Activated CD8-positive, alpha-beta T cell treated with anti-CD3 and anti-CD28 coated beads, Interleukin-2, amount 10 ng/mL, durations not matched to agents 7 days and 5 days (primary cell): Measurements from ENCODE around the gene HMSD. TPM values are rescaled to one million over a fixed set of nuclear protein-coding genes. Genes with fewer than 3 reads are reported as not detected.

Experiments used
- ATAC-seq: fragments of 150-1000 bp; cut with Tn5 transposase; one replicate; pipeline ENCODE4 v1.10.0; 2021; ENCODE audit warnings: moderate library complexity
- CTCF ChIA-PET: fragments of 350-600 bp; sonication (Branson Sonifier 250); formaldehyde crosslinking; loops from one replicate; lab custom pipeline; 2021; ENCODE audit warnings: antibody characterized with exemption; lab: Charles Lee
- POLR2A ChIA-PET: fragments of 350-600 bp; sonication (Branson Sonifier 250); formaldehyde crosslinking; loops from one replicate; lab custom pipeline; 2021; ENCODE audit warnings: antibody characterized with exemption; lab: Charles Lee
- DNase-seq: peaks from one replicate; pipeline ENCODE4 v3.0.0-alpha.2; 2020
- H3K27ac Mint-ChIP-seq: one replicate; pipeline ENCODE4 v1.8.0; 2021; ENCODE audit warnings: mild to moderate bottlenecking, mixed read lengths
- H3K27me3 Mint-ChIP-seq: one replicate; pipeline ENCODE4 v1.8.0; 2021; ENCODE audit warnings: low read depth, mixed read lengths
- H3K36me3 Mint-ChIP-seq: one replicate; pipeline ENCODE4 v1.8.0; 2021; ENCODE audit warnings: low read depth, mixed read lengths
- H3K4me1 Mint-ChIP-seq: one replicate; pipeline ENCODE4 v1.8.0; 2021; ENCODE audit warnings: low read depth, mixed read lengths
- H3K4me3 Mint-ChIP-seq: one replicate; pipeline ENCODE4 v1.8.0; 2021; ENCODE audit warnings: mild to moderate bottlenecking, mixed read lengths
- H3K9me3 Mint-ChIP-seq: one replicate; pipeline ENCODE4 v1.8.0; 2022; ENCODE audit warnings: mixed read lengths; ENCODE audit not compliant: insufficient read depth
- total RNA-seq, 2 experiments: library from RNA; stranded (reverse); gene quantifications; one replicate each; pipeline ENCODE4 v1.2.3, GENCODE V29; 2021

The HMSD gene
- total RNA-seq, 2 experiments from 2014 or later: 0.26 TPM; not detected in 1

- no peaks in the 10 kb centered on the region for H3K4me1 Mint-ChIP-seq
- no peak overlapping the region for H3K27ac Mint-ChIP-seq
- ATAC-seq (no peak), DNase-seq (no peak)
- ChIA-PET POLR2A (no interaction called here), CTCF (interaction anchor here (2.5 to 4.7 kb wide), 4 partner anchors 14 to 33 kb away, joined by 8 to 50 read pairs (median 26); no protein-coding TSS in a partner anchor)
- H3K36me3 Mint-ChIP-seq: no peaks in the 10 kb centered on the region
- H3K4me3 Mint-ChIP-seq: no peak overlapping the region
- no peaks in the 10 kb centered on the region for H3K9me3 Mint-ChIP-seq
- peaks cover 26% of the 10 kb centered on the region for H3K27me3 Mint-ChIP-seq
Observed at GRCh38 chr18:63961435-63961980, 12.4 kb downstream of the HMSD start.

GRCh38 chr18:63962137-63962536 is 13.0 kb downstream of the HMSD start:
- peaks cover 24% of the 10 kb centered on the region for H3K27me3 Mint-ChIP-seq
- ATAC-seq: no peak
- H3K4me1 Mint-ChIP-seq: no peaks in the 10 kb centered on the region
- H3K27ac Mint-ChIP-seq: no peak overlapping the region
- CTCF ChIA-PET: interaction anchor here (2.3 to 4.7 kb wide), 5 partner anchors 14 to 33 kb away, joined by 8 to 50 read pairs (median 25); no protein-coding TSS in a partner anchor
- POLR2A ChIA-PET: no interaction called here
- DNase-seq: no peak
- H3K36me3 Mint-ChIP-seq: no peaks in the 10 kb centered on the region
- no peaks in the 10 kb centered on the region for H3K9me3 Mint-ChIP-seq
- H3K4me3 Mint-ChIP-seq: no peak overlapping the region

- Mint-ChIP-seq H3K9me3 (no peaks in the 10 kb centered on the region), H3K36me3 (no peaks in the 10 kb centered on the region), H3K4me1 (no peaks in the 10 kb centered on the region), H3K4me3 (no peak overlapping the region), H3K27me3 (peaks cover 20% of the 10 kb centered on the region), H3K27ac (no peak overlapping the region)
- CTCF ChIA-PET: interaction anchor here (0.7 to 4.7 kb wide), 15 partner anchors 9 to 443 kb away, joined by 3 to 50 read pairs (median 7); partner anchors contain the start of genes HMSD and SERPINB2
- peak; percentile 81 for ATAC-seq
- peak; percentile 59 for DNase-seq
- POLR2A ChIA-PET: no interaction called here
Observed at GRCh38 chr18:63963615-63964256, 14.6 kb downstream of the HMSD start.

GRCh38 chr18:63964908-63965307 is 15.8 kb downstream of the HMSD start:
- no peak for DNase-seq
- Mint-ChIP-seq H3K36me3 (no peaks in the 10 kb centered on the region), H3K9me3 (no peaks in the 10 kb centered on the region), H3K4me3 (no peak overlapping the region), H3K4me1 (peaks cover 8% of the 10 kb centered on the region), H3K27ac (no peak overlapping the region), H3K27me3 (peaks cover 18% of the 10 kb centered on the region)
- no peak for ATAC-seq
- ChIA-PET CTCF (interaction anchor here (1.1 to 4.7 kb wide), 7 partner anchors 11 to 59 kb away, joined by 3 to 50 read pairs (median 25); partner anchors contain the start of gene HMSD), POLR2A (no interaction called here)

- ChIA-PET POLR2A (no interaction called here), CTCF (interaction anchor here (4.7 kb wide), 1 partner anchor 10 kb away, joined by 50 read pairs; no protein-coding TSS in a partner anchor)
- H3K27me3 Mint-ChIP-seq: peaks cover 14% of the 10 kb centered on the region
- no peaks in the 10 kb centered on the region for H3K9me3 Mint-ChIP-seq
- no peak overlapping the region for H3K4me3 Mint-ChIP-seq
- no peaks in the 10 kb centered on the region for H3K36me3 Mint-ChIP-seq
- DNase-seq (no peak), ATAC-seq (no peak)
- no peak overlapping the region for H3K27ac Mint-ChIP-seq
- H3K4me1 Mint-ChIP-seq: peaks cover 12% of the 10 kb centered on the region
Observed at GRCh38 chr18:63965716-63966330, 16.7 kb downstream of the HMSD start.

GRCh38 chr18:63969942-63970808 is 21.1 kb downstream of the HMSD start, which contains the start of gene SERPINB8:
TSS of gene SERPINB8 (plus strand) at chr18:63970081. CDS start at chr18:63978309, 8,228 bp downstream.
- Mint-ChIP-seq H3K27ac (peak within 1 kb of the TSS; percentile 91), H3K27me3 (peaks cover 10% of the 10 kb centered on the region), H3K4me3 (peak within 1 kb of the TSS; percentile 88), H3K4me1 (peaks cover 24% of the 10 kb centered on the region), H3K36me3 (no peaks in the 10 kb centered on the region), H3K9me3 (no peaks in the 10 kb centered on the region)
- DNase-seq (peak; percentile 88), ATAC-seq (peak; percentile 92)
- ChIA-PET CTCF (interaction anchor here (0.7 to 1.1 kb wide), 2 partner anchors 22 to 33 kb away, joined by 3 to 4 read pairs; no protein-coding TSS in a partner anchor), POLR2A (no interaction called here)

GRCh38 chr18:63970809-63971205 is 21.7 kb downstream of the HMSD start:
- Mint-ChIP-seq H3K27me3 (peaks cover 7% of the 10 kb centered on the region), H3K4me1 (peaks cover 24% of the 10 kb centered on the region), H3K4me3 (peak overlapping the region; percentile 88), H3K36me3 (no peaks in the 10 kb centered on the region), H3K9me3 (no peaks in the 10 kb centered on the region), H3K27ac (peak overlapping the region; percentile 91)
- DNase-seq (no peak), ATAC-seq (peak; percentile 1)
- POLR2A ChIA-PET: no interaction called here
- CTCF ChIA-PET: interaction anchor here (0.7 to 1.1 kb wide), 2 partner anchors 22 to 34 kb away, joined by 3 to 4 read pairs; no protein-coding TSS in a partner anchor

- peaks cover 24% of the 10 kb centered on the region for H3K4me1 Mint-ChIP-seq
- no peaks in the 10 kb centered on the region for H3K9me3 Mint-ChIP-seq
- H3K4me3 Mint-ChIP-seq: peak overlapping the region; percentile 88
- ChIA-PET POLR2A (no interaction called here), CTCF (no interaction called here)
- H3K27me3 Mint-ChIP-seq: peaks cover 7% of the 10 kb centered on the region
- ATAC-seq (no peak), DNase-seq (no peak)
- H3K27ac Mint-ChIP-seq: peak overlapping the region; percentile 91
- no peaks in the 10 kb centered on the region for H3K36me3 Mint-ChIP-seq
Observed at GRCh38 chr18:63971320-63972001, 22.4 kb downstream of the HMSD start.

- peaks cover 3% of the 10 kb centered on the region for H3K27me3 Mint-ChIP-seq
- no peak for DNase-seq
- H3K4me1 Mint-ChIP-seq: peaks cover 24% of the 10 kb centered on the region
- ChIA-PET POLR2A (no interaction called here), CTCF (interaction anchor here (1.0 kb wide), 1 partner anchor 13 kb away, joined by 3 read pairs; no protein-coding TSS in a partner anchor)
- no peak for ATAC-seq
- H3K27ac Mint-ChIP-seq: no peak overlapping the region
- H3K9me3 Mint-ChIP-seq: no peaks in the 10 kb centered on the region
- H3K36me3 Mint-ChIP-seq: no peaks in the 10 kb centered on the region
- no peak overlapping the region for H3K4me3 Mint-ChIP-seq
Observed at GRCh38 chr18:63972002-63972376, 22.9 kb downstream of the HMSD start.

- H3K4me1 Mint-ChIP-seq: peaks cover 22% of the 10 kb centered on the region
- no peaks in the 10 kb centered on the region for H3K36me3 Mint-ChIP-seq
- DNase-seq (peak; percentile 35), ATAC-seq (no peak)
- no peak overlapping the region for H3K4me3 Mint-ChIP-seq
- peaks cover 3% of the 10 kb centered on the region for H3K27me3 Mint-ChIP-seq
- ChIA-PET CTCF (interaction anchor here (0.7 to 5.8 kb wide), 5 partner anchors 10 to 88 kb away, joined by 3 to 50 read pairs (median 7); partner anchors contain the start of gene SERPINB2), POLR2A (no interaction called here)
- no peaks in the 10 kb centered on the region for H3K9me3 Mint-ChIP-seq
- H3K27ac Mint-ChIP-seq: no peak overlapping the region
Observed at GRCh38 chr18:63974991-63975390, 25.9 kb downstream of the HMSD start.
